CD4-positive, alpha-beta T cell treated with Interleukin-6 at 100 ng/mL for 8 hours (primary cell): ENCODE data around the gene RDH13.

Source experiments
- DNase-seq: peaks from one replicate; pipeline ENCODE4 v3.0.0-alpha.2; 2020; ENCODE audit warnings: mixed read lengths, low spot score

Gene RDH13

GRCh38 chr19:55091955-55092354 is 29.0 kb upstream of the RDH13 start:
- no peak for DNase-seq

DNA sequence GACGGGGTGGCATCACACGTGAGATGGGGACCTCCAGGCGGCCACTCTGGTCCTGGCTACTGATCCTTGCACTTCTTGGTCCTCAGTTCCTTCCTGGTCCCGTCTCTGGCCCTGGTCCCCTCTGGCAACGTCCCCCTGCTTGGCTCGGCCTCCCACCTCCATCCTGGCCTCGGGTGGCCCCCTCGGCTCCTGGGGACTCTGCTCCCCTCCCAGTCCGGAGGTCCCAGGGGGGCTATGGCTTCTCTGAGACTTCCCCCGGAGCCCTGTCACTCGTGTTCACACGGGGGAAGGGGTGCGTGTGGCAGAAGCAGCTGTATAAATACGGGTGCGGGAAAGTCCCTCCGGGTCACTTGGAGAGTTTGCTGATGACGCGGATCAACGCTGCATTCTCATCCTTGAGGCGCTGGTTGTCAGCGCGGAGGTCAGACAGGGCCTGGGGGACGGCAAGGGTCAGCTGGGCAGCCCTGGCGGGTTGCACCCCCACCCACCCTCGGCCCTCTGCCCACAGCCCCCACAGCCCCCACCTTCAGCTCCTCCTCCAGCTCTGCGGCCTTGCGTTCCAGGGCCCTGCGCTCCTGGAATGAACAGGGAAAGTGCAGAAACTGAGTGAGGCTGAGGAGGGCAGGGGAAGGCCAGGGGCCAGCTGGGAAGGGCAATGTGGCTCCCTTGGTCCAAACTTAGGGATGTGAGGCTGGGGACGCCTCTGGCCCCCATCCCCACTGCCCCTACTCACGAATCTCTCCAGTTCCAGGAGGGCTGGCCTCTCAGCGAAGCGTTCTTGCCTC is 28.4 kb upstream of the RDH13 start:
- no peak for DNase-seq

DNA sequence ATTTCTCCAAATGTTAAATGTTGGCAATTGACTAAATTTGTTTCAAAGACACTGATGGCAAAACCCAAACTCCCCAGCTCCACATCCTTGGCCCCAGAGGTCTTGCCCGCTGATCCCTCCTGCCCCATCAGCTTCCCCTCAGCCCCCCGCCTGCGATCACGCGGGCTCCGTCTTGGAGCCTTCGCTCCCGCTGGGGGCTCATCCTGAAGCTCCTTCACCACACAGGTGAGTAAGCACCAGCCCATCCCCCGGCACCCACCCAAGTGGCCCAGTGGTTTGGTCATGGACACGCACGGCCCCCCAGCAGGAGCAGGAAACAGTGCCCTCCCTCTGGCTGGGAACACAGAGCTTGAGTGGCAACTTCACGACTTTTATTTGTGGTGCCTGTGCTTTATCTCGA is 27.6 kb upstream of the RDH13 start:
- no peak for DNase-seq

GRCh38 chr19:55089342-55089944 is 26.5 kb upstream of the RDH13 start:
- DNase-seq, result no peak

DNA sequence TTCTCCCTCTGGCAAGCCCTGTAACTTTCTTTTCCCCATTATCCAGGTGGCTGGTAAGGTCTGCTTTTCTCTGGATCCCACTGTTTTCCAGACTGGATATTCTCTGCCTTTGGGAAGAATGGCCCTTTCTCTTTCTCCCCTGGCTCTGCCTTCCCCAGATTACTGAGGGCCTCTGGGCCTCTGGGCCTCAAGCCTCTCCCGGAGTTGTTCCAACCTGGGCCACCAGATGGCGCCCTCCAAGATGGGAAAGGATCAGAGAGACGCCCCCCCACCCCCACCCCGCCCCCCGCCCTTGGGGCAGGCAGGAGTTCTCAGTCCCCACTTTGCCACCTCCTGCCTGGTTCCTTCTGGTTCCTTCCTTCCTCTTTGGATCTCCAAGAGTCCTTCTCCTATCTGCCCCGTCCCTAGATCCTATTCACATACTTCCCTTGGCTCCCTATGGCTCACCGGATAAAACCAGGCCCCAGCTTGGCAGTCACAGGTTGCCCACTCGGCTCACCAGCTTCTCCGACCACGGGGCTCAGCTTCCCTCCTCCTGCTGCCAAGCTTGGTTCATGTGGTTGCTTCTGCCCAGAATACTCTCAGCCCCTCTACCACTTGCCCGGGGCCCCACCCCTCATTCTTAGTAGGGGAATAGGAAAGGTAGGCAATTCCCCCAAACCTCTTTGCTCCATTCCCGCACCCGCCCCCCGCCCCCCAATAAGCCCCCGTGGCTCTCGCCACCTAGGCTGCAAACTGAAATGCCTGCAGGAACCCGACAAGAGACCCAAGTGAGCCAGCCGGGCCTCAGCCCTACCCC is 25.8 kb upstream of the RDH13 start:
- DNase-seq, result peak; percentile 62

- no peak for DNase-seq
Observed at GRCh38 chr19:55088021-55088451, 25.1 kb upstream of the RDH13 start.

DNA sequence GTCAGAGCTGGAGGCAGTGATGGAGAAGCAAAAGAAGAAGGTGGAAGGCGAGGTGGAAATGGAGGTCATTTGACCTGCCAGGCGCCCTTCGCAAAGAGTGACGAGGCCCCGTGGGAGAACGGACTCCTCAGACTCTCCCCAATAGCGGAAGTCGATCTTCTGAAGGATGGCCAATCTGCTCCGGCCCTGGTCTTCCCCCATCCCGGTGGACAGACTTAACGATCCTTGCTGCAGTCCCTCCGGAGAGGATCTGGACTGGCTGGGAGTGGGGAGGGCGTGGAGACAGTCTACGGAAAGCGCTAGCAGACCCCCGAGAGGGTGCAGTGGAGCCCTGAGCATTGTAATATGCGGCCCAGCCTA is 24.6 kb upstream of the RDH13 start:
- no peak for DNase-seq

- peak; percentile 29 for DNase-seq
Observed at GRCh38 chr19:55086730-55087541, 24.0 kb upstream of the RDH13 start.

- no peak for DNase-seq
Observed at GRCh38 chr19:55085923-55086715, 23.2 kb upstream of the RDH13 start.

DNA sequence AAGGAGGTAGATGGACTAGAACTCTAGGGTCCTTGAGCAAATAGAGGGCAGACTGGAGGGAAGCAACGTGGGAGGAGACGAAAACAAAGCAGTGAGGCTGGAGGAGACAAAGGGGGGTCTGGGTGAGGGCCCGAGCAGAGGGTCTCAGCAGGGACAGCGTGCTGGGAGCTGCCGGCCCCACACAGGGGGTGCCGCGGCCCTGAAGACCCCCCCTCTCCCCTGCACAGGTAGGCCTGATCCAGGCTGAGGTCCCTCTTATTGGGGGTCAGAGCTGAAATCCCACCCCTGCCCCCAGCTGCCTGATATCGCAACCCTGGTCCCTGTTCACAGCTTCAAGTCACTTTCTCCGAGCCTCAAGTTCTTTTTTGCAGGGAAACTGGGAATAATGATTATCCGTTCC is 21.5 kb upstream of the RDH13 start:
- no peak for DNase-seq

- DNase-seq, result no peak
Observed at GRCh38 chr19:55083004-55083850, 20.3 kb upstream of the RDH13 start.

- DNase-seq, result no peak
Observed at GRCh38 chr19:55082020-55082851, 19.3 kb upstream of the RDH13 start.

GRCh38 chr19:55081770-55082019 is 18.7 kb upstream of the RDH13 start:
- DNase-seq, result no peak

DNA sequence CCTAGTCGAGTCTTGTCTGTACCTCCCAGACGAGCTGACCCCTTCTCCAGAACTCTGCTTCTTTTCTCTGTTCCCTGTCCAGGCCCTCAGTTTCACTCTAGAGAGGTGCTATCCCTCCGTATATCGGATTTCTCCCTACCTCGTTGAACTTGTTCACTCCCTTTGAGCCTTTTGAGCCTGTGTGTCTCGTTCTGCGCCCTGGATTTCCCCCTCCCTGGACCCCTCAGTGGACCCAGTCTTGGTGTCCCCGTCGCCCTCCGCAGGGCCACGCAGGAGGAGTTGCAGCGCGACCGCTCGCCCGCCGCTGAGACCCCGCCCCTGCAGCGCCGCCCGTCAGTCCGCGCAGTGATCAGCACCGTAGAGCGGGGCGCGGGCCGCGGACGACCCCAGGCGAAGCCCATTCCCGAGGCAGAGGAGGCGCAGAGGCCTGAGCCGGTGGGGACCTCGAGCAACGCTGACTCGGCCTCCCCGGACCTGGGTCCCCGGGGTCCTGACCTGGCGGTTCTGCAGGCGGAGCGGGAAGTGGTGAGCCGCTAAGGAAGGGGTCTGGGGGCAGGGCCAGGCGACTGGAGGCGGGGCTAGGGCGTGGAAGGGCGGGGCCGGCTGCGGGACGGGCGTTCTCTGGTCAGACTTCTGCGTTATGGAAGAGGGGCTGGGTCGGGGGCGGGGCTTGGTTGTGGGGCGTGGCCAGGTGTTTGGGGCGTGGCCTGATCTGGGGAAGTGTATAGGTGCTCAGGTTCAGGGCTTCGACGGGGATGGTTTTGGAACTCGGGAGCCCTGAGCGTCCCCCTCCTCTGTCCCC is 18.2 kb upstream of the RDH13 start:
- peak; percentile 86 for DNase-seq

GRCh38 chr19:55080121-55080967 is 17.4 kb upstream of the RDH13 start:
- DNase-seq, result peak; percentile 33

DNA sequence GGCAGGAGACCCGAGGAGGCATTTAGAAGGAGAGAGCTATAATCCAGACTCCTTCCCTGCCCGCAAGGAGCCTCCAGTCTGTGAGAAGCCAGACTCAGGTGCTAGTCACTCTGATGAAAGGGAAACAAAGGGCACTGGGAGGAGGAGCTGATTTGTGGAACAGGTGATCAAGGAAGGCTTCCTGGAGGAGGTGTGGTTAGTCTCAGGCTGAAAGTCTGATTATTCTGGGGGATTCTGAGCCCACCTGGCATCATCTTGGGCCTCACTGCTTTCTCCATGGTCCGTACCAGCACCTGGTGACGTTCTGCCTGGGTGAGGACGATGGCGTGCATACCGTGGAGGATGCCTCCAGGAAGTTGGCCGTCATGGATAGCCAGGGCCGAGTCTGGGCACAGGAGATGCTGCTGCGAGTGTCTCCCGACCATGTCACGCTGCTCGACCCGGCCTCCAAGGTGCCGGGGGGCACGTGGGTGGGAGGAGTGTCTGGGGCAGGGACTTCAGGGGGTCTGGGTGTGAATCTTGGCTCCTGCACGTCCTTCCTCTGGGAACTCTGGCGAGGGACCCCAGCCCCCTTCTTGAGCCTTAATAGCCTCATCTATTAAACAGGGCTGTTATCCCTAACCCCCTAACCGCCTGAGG is 16.6 kb upstream of the RDH13 start:
- no peak for DNase-seq

DNA sequence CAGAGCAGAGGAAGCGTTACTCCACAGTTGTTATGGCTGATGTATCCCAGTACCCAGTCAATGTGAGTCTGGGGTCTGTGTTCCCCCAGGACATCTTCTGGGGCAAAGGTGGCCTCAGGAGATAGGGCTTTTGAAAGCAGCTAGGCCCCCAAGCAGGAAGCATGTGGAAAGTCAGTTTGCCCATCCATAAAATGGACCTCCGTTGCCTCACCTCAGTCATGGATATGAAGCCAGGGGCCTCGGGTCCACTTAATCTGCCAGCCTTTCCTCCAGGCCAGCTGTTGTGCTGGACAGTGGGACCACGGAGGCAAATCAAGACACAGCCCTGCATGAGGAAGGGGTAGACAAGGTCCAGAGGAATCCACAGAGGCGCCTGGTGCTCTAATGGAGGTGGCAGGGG is 16.0 kb upstream of the RDH13 start:
- no peak for DNase-seq

DNA sequence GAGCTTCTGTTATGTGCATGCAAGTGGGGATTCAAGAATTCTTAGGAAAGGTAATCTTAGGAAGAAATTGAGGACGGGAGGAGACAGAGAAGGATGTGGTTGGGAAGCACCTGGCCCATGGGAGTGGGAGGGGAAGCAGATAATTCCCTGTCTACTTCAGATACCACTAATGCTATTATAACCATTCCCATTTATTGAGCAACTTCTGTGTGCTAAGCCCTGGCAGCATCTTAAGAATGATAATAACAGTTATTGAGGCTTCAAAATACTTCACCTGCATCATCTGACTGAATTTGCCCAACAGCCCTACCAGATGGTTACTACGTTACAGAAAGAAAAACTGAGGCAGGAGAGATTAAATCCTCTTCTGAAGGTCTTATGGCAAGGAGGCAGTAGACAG is 14.2 kb upstream of the RDH13 start:
- no peak for DNase-seq
